HepG2 (cell line): ENCODE measurements around the gene CCDC117. TPM values are rescaled to one million over a fixed set of nuclear protein-coding genes. Genes with fewer than 3 reads are reported as not detected.
A peak's percentile ranks its signal among the peaks of the same experiment; 100 is the strongest.

Source experiments
- CBFB ChIP-seq: sonication (generic); formaldehyde crosslinking; IDR thresholded peaks from 2 replicates; pipeline ENCODE4 v1.4.0; 2020; ENCODE audit warnings: missing genetic modification reagents
- ETV5 ChIP-seq: IDR thresholded peaks from 2 replicates; pipeline ENCODE4 v1.6.1; 2018; ENCODE audit warnings: missing biosample characterization, missing genetic modification reagents, inconsistent platforms, borderline replicate concordance
- FOXO1 ChIP-seq: sonication (generic); formaldehyde crosslinking; IDR thresholded peaks from 2 replicates; pipeline ENCODE4 v1.4.0; 2020; ENCODE audit warnings: missing genetic modification reagents
- FOXP1 ChIP-seq, 2 experiments: fragments of 450-650 bp in 1 of 2; IDR thresholded peaks; 2 replicates each; pipeline ENCODE4 v1.6.1; 2017 to 2018; ENCODE audit warnings: antibody characterized with exemption in 1 of 2
- JARID2 ChIP-seq: sonication (generic); formaldehyde crosslinking; IDR thresholded peaks from 2 replicates; pipeline ENCODE4 v1.8.1; 2023; ENCODE audit warnings: missing genetic modification reagents, inconsistent platforms; ENCODE audit not compliant: insufficient replicate concordance
- KDM4B ChIP-seq: sonication (generic); formaldehyde crosslinking; IDR thresholded peaks from 2 replicates; pipeline ENCODE4 v1.4.0; 2020; ENCODE audit warnings: missing genetic modification reagents
- MTF2 ChIP-seq: sonication (generic); formaldehyde crosslinking; IDR thresholded peaks from 2 replicates; pipeline ENCODE4 v1.5.0; 2020; ENCODE audit warnings: missing genetic modification reagents, borderline replicate concordance
- NCOA1 ChIP-seq: sonication (generic); formaldehyde crosslinking; IDR thresholded peaks from 2 replicates; pipeline ENCODE4 v1.9.0; 2021; ENCODE audit warnings: missing genetic modification reagents
- POGZ ChIP-seq: sonication (generic); formaldehyde crosslinking; IDR thresholded peaks from 2 replicates; pipeline ENCODE4 v1.4.0; 2020; ENCODE audit warnings: mild to moderate bottlenecking, missing genetic modification reagents
- SPEN ChIP-seq: sonication (generic); formaldehyde crosslinking; IDR thresholded peaks from 2 replicates; pipeline ENCODE4 v1.5.1; 2020; ENCODE audit warnings: low read depth, mild to moderate bottlenecking, missing genetic modification reagents
- TBX2 ChIP-seq: sonication (generic); formaldehyde crosslinking; IDR thresholded peaks from 2 replicates; pipeline ENCODE4 v1.5.0; 2020; ENCODE audit warnings: missing genetic modification reagents, mild to moderate bottlenecking, borderline replicate concordance
- ZC3H13 ChIP-seq: sonication (generic); formaldehyde crosslinking; IDR thresholded peaks from 2 replicates; pipeline ENCODE4 v1.8.1; 2023; ENCODE audit warnings: mild to moderate bottlenecking, missing genetic modification reagents, moderate library complexity
- ZFP82 ChIP-seq: sonication (generic); formaldehyde crosslinking; IDR thresholded peaks from 2 replicates; pipeline ENCODE4 v1.5.1; 2020; ENCODE audit warnings: mild to moderate bottlenecking, missing genetic modification reagents, borderline replicate concordance
- ZNF160 ChIP-seq: sonication (generic); formaldehyde crosslinking; IDR thresholded peaks from 2 replicates; pipeline ENCODE4 v1.8.0; 2022; ENCODE audit warnings: mild to moderate bottlenecking, inconsistent platforms, missing genetic modification reagents
- ZNF430 ChIP-seq: sonication (generic); formaldehyde crosslinking; IDR thresholded peaks from 2 replicates; pipeline ENCODE4 v1.9.0; 2021; ENCODE audit warnings: mild to moderate bottlenecking, missing genetic modification reagents
- ZNF737 ChIP-seq: sonication (generic); formaldehyde crosslinking; IDR thresholded peaks from 2 replicates; pipeline ENCODE4 v1.5.0; 2020; ENCODE audit warnings: missing genetic modification reagents, mild to moderate bottlenecking, borderline replicate concordance
- ZNF839 ChIP-seq: sonication (generic); formaldehyde crosslinking; IDR thresholded peaks from 2 replicates; pipeline ENCODE4 v1.4.0; 2020; ENCODE audit warnings: missing genetic modification reagents, mild to moderate bottlenecking, borderline replicate concordance
- ZSCAN21 ChIP-seq: sonication (generic); formaldehyde crosslinking; IDR thresholded peaks from 2 replicates; pipeline ENCODE4 v1.8.0; 2022; ENCODE audit warnings: mild to moderate bottlenecking, missing genetic modification reagents, moderate library complexity, borderline replicate concordance
- polyA plus RNA-seq, 8 experiments: library from polyadenylated mRNA; depleted of rRNA in 3 of 8; stranded (reverse) in 7 of 8; unstranded in 1 of 8; fragments of >200 nt; fragmentation: Illumina TruSeq in 4 of 8; extraction: Trizol in 4 of 8; gene quantifications; 2 replicates each; pipeline versions ENCODE4 v1.2.1 to v1.2.3, GENCODE V29; 2011 to 2016; ENCODE audit warnings: low read depth in 4 of 8, missing spikeins in 1 of 8, mixed read lengths in 1 of 8; ENCODE audit not compliant: insufficient read depth in 1 of 8
- total RNA-seq, 5 experiments: library from RNA; depleted of rRNA; stranded (reverse); fragments of >200 nt; fragmentation: Illumina TruSeq; extraction: Trizol; gene quantifications; 2 replicates each; pipeline ENCODE4 v1.2.3, GENCODE V29; 2016; ENCODE audit warnings: low read depth in 1 of 5
- TF ChIP-seq, protein P1 (sequence below): sonication (generic); formaldehyde crosslinking; IDR thresholded peaks from 2 replicates; pipeline ENCODE4 v1.5.1; 2020; ENCODE audit warnings: missing genetic modification reagents, mild to moderate bottlenecking, borderline replicate concordance
- TF ChIP-seq, protein P2 (sequence below), 2 experiments: sonication (generic) in 1 of 2; formaldehyde crosslinking in 1 of 2; IDR thresholded peaks; 2 replicates each; pipeline versions ENCODE4 v1.4.0 to v1.6.1; 2016 to 2020; ENCODE audit warnings: borderline replicate concordance in 1 of 2, low read depth in 1 of 2, mild to moderate bottlenecking in 1 of 2, missing genetic modification reagents in 1 of 2
- TF ChIP-seq, protein P3 (sequence below): sonication (generic); formaldehyde crosslinking; IDR thresholded peaks from 2 replicates; pipeline ENCODE4 v1.4.0; 2020; ENCODE audit warnings: missing genetic modification reagents

Gene CCDC117
- total and polyA plus RNA-seq, 2 of the 13 experiments (the other 11 are each of a cell fraction or from before 2014, with no cell fraction given): 12.6 to 34.2 TPM

DNA sequence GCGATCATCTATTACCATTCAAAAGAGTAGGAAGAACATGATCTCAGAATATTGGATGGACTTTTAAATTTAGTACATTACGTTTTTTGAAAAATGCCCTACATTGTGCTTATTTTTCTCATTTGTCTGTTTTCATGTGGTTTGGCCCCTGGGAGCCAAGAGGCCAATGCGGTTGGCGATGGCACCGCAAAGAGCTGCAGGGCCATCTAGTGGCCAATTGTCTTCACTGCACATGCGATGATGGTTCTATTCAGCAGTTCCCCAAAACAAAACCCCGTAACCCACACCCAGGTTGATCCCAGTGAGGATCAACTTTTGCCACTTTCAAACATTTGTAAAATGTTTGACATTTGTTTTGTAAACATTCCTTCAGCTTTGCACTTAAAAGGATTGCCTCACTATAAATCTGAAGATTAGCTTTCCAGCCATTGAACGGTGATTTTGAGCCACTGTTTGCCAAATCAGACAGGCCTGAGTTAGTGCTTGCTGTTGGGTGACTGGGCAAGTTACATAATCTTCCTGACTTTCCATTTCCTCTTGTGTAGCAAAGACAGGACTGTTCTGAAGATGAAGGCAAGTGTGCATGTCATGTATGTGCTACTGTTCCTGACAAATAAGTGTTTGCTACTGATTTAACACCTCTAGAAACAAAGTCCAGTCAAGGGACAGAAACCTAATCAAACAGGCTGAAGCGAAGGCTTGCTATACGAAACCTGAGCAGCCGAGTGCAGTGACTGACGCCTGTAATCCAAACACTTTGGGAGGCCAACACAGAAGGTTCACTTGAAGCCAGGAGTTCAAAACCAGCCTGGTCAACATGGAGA, 57.1 kb downstream of the CCDC117 start (continued):
- TF ChIP-seq NCOA1 (no peak), JARID2 (CRISPR knock-in tag) (no peak), ZNF737 (CRISPR knock-in tag) (no peak), MTF2 (no peak), ZNF160 (CRISPR knock-in tag) (no peak), FOXO1 (CRISPR knock-in tag) (no peak; the same call in 1 of the 2 replicates), ZFP82 (CRISPR knock-in tag) (no peak), TBX2 (CRISPR knock-in tag) (peak; percentile 98), ETV5 (CRISPR knock-in tag) (peak; percentile 74), SPEN (CRISPR knock-in tag) (no peak; the same call in 1 of the 2 replicates), KDM4B (0 out of 2 replicates have a peak, but pooled peaks have one; percentile 28), POGZ (CRISPR knock-in tag) (peak; percentile 76), ZNF839 (CRISPR knock-in tag) (no peak), FOXP1 (IDR thresholded peaks at IDR 0.05) (no peak), FOXP1 (CRISPR knock-in tag; IDR thresholded peaks at IDR 0.05) (peak; percentile 76), ZC3H13 (CRISPR knock-in tag) (0 out of 2 replicates have a peak, but pooled peaks have one; percentile 31), CBFB (CRISPR knock-in tag) (peak; percentile 73; the same call in 1 of the 2 replicates), ZSCAN21 (CRISPR knock-in tag) (no peak), ZNF430 (CRISPR knock-in tag) (peak; percentile 18; the same call in 1 of the 2 replicates)
- TF ChIP-seq, protein P1, sequence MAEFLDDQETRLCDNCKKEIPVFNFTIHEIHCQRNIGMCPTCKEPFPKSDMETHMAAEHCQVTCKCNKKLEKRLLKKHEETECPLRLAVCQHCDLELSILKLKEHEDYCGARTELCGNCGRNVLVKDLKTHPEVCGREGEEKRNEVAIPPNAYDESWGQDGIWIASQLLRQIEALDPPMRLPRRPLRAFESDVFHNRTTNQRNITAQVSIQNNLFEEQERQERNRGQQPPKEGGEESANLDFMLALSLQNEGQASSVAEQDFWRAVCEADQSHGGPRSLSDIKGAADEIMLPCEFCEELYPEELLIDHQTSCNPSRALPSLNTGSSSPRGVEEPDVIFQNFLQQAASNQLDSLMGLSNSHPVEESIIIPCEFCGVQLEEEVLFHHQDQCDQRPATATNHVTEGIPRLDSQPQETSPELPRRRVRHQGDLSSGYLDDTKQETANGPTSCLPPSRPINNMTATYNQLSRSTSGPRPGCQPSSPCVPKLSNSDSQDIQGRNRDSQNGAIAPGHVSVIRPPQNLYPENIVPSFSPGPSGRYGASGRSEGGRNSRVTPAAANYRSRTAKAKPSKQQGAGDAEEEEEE (CRISPR knock-in tag): no peak
- TF ChIP-seq, protein P2, sequence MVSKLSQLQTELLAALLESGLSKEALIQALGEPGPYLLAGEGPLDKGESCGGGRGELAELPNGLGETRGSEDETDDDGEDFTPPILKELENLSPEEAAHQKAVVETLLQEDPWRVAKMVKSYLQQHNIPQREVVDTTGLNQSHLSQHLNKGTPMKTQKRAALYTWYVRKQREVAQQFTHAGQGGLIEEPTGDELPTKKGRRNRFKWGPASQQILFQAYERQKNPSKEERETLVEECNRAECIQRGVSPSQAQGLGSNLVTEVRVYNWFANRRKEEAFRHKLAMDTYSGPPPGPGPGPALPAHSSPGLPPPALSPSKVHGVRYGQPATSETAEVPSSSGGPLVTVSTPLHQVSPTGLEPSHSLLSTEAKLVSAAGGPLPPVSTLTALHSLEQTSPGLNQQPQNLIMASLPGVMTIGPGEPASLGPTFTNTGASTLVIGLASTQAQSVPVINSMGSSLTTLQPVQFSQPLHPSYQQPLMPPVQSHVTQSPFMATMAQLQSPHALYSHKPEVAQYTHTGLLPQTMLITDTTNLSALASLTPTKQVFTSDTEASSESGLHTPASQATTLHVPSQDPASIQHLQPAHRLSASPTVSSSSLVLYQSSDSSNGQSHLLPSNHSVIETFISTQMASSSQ (IDR thresholded peaks at IDR 0.05; ENCODE audit: low read depth): no peak
- TF ChIP-seq, protein P2 (CRISPR knock-in tag; IDR thresholded peaks at IDR 0.05; ENCODE audit: borderline replicate concordance): peak; percentile 52; the same call in 1 of the 2 replicates
- TF ChIP-seq, protein P3, sequence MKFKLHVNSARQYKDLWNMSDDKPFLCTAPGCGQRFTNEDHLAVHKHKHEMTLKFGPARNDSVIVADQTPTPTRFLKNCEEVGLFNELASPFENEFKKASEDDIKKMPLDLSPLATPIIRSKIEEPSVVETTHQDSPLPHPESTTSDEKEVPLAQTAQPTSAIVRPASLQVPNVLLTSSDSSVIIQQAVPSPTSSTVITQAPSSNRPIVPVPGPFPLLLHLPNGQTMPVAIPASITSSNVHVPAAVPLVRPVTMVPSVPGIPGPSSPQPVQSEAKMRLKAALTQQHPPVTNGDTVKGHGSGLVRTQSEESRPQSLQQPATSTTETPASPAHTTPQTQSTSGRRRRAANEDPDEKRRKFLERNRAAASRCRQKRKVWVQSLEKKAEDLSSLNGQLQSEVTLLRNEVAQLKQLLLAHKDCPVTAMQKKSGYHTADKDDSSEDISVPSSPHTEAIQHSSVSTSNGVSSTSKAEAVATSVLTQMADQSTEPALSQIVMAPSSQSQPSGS (CRISPR knock-in tag): peak; percentile 36
